ENCODE measurements around the gene FILIP1L.

Gene FILIP1L

DNA sequence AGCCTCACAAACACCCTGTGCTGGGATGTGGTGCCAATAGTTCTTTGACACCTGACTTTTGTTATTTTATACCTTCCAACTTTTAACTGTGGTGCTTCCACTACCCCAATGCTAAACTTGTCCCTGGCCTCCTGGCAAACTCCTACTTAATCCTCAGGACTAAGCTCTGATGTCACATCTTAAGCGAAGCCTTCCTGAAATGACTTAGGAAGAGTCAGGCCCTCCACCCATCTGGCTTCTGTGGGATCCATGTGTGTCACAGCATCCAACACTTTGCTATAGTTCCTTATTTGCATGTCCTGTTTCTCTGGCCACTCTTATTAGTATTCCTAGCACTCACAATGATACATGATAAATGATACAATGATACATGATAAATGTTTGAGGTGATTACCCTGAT lies 133.2 kb downstream of the FILIP1L start:
- DNase-seq, result no peak

DNA sequence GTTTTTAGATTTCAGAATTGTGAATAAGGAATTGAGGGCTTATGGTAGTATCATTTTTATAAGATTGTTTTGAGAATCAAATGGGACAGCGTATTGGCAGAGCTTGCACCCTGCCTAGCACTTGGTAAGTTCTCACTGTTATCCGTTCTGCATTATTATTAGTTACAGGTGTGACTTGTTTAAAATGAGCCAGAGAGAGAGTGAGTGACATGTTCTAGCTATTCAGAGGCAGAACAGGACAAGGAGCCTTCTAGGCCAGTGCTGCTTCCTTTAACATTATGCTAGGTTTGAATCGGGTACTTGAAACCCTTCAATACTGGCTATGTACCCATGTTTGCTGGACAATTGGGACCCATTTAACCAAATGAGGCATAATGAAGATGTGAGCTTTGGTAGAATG lies 133.7 kb downstream of the FILIP1L start:
- DNase-seq, result no peak

DNA sequence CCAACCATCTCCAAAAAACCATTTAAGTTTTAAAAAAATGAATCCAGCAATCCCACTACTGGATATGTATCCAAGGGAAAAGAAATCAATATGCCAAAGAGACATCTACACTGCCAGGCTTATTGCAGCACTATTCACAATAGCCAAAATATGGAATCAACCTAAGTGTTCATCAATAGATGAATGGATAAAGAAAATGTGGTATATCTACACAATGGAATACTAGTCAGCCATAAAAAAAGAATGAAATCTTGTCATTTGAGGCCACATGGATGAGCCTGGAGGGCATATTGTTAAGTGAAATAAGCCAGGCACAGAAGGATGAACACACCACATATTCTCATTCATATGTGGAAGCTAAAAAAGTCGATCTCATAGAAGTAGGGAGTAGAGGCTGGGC lies 136.1 kb downstream of the FILIP1L start:
- no peak for DNase-seq

DNA sequence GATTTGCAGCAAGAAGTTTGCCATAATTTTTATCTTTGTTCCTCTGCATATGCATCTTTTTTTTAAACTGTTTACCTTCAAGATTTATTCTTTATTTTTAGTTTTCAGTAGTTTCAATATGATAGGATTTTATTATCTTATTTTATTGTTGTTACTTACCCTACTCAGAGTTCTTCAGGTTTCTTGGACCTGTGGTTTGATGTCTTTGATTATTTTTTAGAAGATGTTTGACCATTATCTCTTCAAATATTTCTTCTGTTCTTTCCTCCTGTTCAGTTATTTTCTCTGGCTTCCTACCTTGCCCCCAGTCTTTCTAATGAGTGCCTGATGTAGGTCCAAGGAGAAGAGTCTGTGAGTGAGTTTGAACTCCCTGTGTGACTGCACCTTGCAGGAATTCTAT lies 137.7 kb downstream of the FILIP1L start:
- DNase-seq, result no peak

DNA sequence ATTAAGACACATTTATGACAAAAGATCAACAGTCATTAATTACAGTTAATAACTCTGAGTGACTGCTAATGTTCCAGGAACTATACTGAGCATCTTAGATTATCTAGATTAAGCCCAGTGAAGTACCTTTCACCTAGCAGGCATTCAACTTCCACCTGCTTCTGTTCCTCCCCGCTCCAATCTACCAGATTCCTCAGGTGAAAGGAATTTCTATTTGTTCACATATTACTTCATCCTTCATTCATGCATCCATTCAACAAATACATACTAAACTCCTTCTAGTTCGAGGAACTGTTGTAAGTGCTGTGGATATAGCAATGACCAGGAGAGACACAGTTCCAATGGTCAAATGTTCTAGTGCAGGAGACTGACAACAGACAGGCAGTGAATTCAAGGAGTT lies 139.3 kb downstream of the FILIP1L start:
- DNase-seq, result no peak

DNA sequence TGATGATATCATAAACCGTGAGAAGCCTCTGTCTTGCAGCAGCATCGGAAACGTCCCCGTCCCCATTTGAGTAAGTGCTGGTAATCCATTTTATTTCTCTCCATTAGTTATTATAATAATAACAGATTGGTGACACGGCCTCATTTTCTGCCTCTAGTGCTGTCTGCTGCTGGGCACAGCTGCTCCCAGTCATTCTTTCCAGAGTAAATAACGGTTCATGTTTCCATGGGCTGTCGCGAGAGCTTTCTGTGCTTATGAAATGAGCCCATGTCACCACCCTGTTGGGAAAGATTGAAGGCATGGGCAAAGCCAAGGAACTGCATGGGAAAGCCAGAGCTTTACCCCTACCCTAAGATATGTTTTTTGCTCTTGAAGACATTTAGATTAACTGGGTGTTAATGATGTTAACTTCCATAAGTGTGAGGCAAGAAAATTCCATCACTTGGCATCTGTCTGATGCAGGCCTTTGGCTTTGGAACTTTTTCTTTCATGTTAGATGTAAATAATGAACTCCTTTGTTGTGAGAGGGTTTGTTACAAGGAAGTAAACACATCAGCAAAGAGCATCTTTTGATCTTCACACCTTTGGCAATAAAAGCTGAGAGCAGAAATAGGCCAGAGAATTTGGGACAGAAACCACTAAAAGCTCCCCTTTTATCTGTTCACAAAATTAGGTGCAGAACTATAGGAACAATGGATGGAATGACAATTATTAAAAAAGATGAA lies 141.8 kb downstream of the FILIP1L start:
- DNase-seq, result no peak

DNA sequence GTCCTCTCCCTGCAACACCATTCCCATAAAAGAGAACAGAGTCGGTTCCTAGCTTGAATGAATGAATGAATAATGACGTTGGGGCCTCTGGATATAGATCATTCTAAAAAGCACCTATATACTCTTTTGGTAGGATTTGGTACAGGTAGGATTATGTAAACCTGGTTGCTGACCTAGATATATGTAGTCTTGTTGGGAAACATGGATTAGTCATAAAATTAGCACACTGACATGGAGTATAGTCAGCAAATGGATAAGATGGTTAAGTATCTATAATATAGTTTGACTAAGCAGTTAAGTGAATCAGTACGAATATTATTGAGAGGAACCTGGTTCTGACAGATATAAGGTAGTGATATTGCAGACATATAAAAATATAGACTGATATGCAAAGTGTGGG lies 142.5 kb downstream of the FILIP1L start:
- no peak for DNase-seq

DNA sequence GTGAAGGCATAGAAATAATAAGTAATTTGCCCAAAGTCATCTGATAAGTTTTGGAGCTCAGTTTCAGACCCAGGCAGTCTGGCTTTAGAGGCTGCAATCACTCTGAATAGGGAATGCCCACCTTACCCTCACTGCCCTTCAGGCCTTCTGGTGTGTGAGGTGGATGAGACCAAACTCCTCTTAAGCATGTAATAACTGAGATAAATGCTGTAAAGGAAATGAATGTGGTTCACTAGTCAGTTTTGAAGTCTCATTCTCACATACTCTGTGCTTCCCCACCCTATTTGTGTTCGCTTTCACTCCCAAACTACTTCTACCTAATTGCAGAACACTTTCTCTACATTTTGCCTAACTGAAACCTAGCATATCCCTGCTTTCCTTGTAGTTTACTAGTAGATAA lies 144.1 kb downstream of the FILIP1L start:
- DNase-seq, result no peak

DNA sequence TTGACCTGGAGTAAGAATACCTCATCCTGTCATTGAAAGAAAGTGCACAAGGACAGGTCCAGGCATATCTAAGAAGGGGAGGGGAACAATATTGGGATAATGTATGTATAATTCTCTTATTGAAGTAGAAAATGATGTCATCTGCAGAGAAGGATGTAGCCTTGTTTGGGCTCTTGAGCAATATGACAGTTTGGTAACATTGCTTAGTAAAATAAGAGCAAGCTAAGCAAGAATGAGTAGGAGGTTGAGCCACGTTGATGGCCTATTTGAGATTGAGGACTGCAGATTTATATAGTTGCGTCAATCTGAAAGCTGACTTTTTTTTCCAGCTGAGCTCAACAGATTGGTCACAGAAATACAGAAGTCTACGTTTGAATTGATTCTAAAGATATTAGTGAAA lies 145.2 kb downstream of the FILIP1L start:
- no peak for DNase-seq

DNA sequence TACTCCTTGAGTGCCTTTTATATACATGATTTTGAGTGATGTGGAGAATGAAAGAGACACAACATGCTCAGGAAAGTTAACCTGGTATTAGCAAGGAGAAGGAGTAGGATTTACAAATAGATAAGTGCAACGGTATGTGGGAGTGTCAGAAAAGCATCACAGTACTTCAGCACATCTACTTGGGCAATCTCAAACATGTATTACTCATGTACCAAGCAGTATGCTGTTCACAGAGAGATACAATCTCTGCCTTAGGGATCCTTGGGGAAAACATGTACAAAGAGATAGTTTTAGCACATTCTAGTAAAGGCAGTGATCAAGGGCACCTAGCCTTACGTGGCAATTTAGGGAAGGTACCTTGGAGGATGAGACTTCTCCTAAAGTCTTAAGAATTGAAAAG lies 146.5 kb downstream of the FILIP1L start:
- DNase-seq, result no peak

DNA sequence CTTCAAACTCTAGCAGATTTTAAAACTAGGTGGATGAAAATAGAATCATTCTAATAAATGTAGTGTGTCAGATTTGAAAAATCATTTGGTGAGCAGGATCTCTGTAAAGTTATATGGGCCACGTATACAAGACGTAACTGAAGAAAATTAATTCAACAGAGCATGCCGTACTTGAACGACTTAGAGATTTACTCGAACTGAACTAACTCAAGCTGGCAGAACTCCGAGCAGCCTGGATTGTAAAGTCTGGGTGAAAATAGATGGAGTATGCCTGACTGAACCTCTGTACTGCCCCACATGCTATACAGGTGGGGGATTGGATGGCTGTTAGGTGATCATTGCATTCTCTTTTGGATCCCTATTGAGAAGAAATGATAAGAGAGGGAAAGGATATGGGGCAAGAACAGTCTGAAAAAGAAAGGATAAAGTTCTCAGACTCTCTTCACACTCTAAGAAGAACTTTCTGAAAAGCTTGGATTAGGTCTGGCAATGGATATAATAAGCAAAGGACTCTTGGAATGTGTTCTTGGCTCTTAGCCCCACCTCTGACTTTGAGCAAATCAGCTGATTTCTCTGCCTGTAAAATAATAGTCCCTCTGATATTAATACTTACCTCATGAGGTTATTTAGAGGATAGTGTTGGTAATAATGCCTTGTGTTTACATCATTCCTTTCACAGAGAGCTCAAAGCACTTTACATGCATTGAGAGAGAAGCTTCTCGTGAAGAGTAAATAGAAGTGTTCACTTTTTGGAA lies 147.5 kb downstream of the FILIP1L start:
- no peak for DNase-seq

DNA sequence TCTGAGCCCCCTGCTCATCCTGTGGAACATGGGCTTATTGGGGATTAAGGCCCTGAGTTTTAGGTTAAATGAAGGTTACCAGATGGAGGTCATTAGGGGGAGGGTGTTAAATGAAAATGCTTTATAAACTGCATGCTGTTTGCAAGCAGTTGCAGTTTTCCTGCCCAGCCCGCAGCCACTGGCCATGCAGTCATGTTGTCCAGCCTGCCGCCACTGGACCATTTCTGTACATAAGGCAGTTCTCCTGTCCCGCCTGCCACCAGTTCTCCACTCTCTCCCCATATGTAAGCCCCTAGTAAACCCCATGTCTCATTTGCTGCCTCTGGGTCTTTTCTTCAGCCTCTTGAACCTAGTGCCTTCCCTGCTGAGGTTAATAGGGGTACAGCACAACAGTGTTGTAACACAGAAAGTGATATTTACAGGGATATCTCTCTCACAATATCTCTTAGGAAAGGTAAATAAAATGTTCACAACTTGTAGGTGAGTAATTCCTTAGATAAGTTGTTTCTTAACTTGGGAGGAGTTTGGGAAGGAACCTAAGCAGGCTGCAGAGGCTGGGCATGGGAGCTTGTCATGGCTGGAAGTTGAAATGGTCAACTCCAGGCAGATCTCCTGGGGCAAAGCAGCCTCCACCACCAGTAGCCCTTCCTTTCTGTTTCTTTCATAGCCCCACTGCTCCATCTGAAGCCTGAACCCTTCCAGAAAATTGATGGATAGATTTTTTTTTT lies 148.5 kb downstream of the FILIP1L start:
- DNase-seq, result no peak

DNA sequence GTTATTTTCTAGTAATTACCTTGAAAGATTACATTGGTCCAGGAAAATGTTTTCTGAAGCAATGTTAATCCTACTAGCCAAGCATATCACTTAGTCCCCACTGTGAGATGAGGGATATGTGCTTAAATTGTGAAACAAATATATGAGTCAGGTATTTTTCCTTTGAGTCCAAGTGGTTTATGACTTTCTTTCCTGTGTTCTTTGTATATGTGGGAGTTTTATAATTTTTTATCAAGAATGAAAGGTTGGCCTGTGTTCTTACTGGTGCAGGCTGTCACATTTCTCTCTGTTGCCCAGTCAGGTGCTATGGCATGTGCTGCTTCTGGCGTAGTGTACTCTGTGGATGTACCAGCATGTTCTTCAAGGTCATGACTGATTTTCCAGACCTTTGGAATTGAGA lies 149.2 kb downstream of the FILIP1L start:
- DNase-seq, result no peak

DNA sequence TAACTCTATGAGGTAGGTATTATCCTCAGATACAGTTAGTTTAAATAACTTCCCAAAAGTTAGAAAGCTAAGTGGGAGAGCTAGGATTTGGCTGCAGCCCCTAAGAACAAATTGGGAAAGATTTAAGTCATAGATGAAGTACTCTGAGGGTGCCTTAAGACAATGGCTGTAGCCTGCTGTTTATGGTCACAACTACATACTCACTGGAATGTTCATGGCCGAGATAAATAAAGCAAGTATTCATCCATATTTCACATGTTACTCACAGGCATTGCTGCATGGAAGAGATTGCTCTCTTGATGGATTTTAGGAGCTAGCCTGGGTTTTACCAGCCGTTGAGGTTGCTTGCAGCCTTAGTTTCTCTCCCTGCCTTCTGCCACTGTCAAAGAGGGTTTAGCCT lies 151.6 kb downstream of the FILIP1L start:
- no peak for DNase-seq

DNA sequence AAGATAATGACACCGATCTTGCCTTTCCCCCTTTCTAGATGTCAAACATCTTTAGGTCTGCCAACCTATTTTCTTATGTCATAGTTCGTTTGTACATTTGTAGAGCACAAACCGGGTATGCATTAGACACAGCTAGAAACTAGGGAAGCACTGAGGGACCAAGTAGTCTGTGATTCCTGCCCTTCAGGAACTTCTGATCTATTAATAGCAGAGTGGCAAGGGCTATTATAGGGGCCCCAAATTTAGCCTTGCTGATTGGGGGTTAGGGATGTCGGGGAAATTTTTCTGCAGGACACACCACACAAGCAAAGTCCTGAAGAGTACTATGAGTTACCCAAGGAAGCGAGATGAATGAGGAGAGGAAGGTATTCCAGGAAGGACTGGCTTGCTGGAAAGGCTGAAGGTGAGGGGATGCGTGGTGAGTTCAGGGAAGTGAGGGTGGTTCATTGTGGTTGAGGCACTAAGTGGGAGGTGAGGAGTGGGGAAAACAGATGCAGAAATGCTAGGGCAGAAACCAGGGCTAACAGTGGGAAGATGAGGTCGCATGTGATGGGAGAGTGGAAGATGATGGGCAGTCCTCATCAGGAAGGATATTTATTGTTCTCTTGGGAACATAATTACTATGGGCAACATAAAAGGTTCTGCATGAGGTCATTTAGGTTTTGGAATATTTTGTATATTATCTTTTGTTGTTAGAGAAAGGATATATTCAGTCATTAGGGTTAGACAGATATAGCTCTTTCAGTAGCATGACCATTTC lies 152.4 kb downstream of the FILIP1L start:
- DNase-seq, result no peak

DNA sequence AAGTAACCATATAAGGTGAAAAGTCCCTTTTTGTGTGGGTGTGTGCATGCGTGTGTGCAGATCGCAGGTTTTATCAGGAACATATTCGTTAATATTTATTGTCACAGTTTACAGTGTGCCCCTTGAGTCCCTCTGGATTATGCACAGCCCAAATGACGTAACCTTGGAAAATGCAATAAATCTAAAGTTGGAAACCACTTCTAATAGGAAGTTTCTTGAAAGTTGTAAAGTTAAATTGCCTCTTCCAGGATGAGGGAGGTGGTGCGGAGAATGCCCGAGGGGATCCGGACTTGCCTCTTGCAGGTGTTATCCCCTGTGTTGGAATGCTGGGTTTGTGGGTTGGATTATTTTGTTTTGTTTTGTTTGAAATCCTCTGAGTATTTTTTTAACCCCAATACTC lies 153.4 kb downstream of the FILIP1L start:
- no peak for DNase-seq

DNA sequence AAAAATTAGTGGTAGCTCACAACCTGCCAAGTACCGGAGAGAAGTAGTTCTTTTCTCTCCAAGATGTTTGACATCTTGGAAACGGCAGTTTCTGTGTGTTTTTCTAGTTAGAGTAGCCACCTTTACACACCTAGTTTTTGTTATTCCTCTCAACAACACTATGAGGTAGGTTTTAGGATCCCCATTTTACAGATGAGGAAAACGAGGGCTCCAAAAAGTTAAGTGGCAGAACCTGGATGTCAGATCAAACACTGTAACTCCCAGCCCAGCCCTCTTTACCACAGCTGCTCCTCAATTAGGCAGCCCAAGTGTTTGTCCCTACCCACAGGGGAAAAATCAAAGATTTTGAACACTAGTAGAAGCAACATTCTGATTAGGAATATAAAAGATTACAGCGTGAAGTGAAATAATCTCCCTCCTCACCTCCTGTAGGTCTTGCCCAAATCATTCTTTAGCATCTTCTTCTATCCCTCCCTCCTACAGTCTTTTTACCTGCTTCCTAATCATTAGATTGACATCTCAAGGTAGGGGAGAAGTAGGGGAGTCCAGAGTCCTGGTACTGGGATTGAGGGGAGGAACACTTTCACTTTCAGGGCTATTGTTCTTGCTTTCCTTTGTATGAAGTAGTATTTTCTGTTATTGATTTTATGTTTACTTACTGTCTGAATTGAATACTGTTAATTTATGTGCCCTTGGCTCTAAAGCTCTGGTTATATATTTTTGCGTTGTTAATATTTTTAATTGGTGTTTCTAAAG lies 154.0 kb downstream of the FILIP1L start:
- DNase-seq, result no peak

DNA sequence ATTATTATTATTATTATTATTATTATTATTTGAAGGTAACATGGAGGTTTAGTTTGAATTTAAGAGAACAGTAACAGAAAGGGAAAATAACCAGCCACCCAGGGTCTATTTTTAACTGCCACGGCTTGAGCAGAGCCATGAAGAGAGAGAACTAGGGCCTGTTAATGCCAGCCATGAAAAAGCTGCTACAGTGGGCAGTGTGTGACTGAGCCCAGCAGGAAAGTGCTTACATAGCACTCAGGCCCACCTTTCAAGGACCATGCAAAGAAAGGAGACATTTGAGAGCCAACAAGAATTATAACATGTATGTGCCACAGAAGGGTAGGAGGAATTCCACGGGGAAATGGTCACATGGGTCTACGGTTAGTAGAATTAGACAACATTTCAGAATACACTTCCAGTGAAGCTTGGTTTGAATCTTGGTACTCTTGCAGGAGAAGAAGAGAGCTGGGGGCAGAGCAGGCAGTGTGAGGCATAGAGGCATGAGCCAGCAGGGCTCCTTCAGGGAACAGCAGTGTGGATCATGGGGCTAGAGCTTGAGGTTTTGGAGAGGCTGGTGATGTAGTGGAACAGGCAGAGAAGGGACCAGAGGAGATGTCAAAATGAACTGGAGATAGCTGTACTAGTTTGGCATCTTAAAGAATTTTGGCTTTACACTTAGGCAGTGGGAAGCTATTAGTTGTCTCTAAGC lies 155.9 kb downstream of the FILIP1L start:
- no peak for DNase-seq

DNA sequence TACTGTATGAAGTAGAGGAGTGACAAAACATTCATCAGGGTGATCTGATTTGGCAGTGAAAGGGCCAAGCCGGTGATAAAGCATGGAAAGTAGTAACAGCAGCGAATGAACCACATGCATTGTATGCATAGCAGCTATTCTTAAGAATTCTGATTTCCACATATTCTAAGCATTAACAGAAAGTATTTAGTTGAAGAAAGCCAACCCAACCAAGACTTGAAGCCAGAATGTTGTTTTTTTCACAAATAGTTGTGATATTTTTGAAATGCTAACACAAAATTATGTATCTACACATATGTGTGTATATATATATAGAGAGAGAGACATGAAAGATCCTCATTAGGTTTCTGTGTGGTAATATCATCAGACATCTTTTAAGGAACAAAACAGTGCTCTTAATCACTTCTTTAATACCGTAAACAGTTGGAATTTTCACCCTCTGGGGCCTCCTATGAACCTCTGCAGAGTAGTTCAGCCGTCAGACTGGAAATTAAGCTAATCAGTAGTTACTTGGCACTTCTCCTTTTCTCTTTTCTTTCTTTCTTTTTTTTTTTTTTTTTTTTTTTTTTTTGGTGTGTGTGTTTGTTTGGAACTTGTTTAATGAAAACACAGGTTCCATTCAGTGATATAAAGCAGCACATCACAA lies 157.0 kb downstream of the FILIP1L start:
- no peak for DNase-seq

Data from amygdala (tissue), 56 donors.